GM12865 (cell line): ENCODE results near the gene METTL26.

Experiments used
- DNase-seq: peaks from one replicate; pipeline ENCODE4 v3.0.0; 2010; ENCODE audit warnings: low read depth
- H3K4me3 ChIP-seq: 2 replicates; pipeline ENCODE4 v1.5.1; 2011; ENCODE audit warnings: mild to moderate bottlenecking, low read depth, low read length, control low read depth
- CTCF ChIP-seq: IDR thresholded peaks from 2 replicates; pipeline ENCODE4 v1.5.1; 2011; ENCODE audit warnings: low read length, control low read depth, low read depth, inconsistent platforms; ENCODE audit not compliant: insufficient read depth; ENCODE audit errors: missing control alignments

METTL26 gene

GRCh38 chr16:669666-670065 lies 33.6 kb upstream of the METTL26 start:
- no peak for TF ChIP-seq CTCF
- no peak overlapping the region for H3K4me3 ChIP-seq
- DNase-seq, result no peak

GRCh38 chr16:668519-669171 lies 32.5 kb upstream of the METTL26 start:
- peak overlapping the region; percentile 71 for H3K4me3 ChIP-seq
- no peak for DNase-seq
- TF ChIP-seq CTCF, result no peak

- TF ChIP-seq CTCF, result peak; percentile 89
- H3K4me3 ChIP-seq, result peak within 1 kb of the TSS; percentile 71
- DNase-seq, result peak; percentile 97
Observed at GRCh38 chr16:667780-668518, 31.8 kb upstream of the METTL26 start, which contains the start of gene RHOT2. Gene RHOT2 (plus strand): TSS chr16:668132. CDS start chr16:668200, 68 bp downstream.

- DNase-seq, result no peak
- no peak for TF ChIP-seq CTCF
- H3K4me3 ChIP-seq, result peak overlapping the region; percentile 20
Observed at GRCh38 chr16:667113-667779, 31.1 kb upstream of the METTL26 start.

- no peak overlapping the region for H3K4me3 ChIP-seq
- no peak for DNase-seq
- TF ChIP-seq CTCF, result no peak
Observed at GRCh38 chr16:666572-666971, 30.5 kb upstream of the METTL26 start.

GRCh38 chr16:662597-662996 lies 26.5 kb upstream of the METTL26 start:
- no peak overlapping the region for H3K4me3 ChIP-seq
- no peak for DNase-seq
- no peak for TF ChIP-seq CTCF
